HG03060 (cell line): ENCODE results near the gene RPS19BP1.
"Not testable (repeated sequence)": the region's sequence is repeated elsewhere in the genome, so short reads cannot be mapped to it uniquely, and the experiment has no call there.

Experiments
- ATAC-seq: cut with Tn5 transposase; IDR thresholded peaks from one replicate; pipeline ENCODE4 v1.9.1; 2021; ENCODE audit warnings: low read depth, moderate number of reproducible peaks; ENCODE audit not compliant: unreplicated experiment

RPS19BP1 gene

DNA sequence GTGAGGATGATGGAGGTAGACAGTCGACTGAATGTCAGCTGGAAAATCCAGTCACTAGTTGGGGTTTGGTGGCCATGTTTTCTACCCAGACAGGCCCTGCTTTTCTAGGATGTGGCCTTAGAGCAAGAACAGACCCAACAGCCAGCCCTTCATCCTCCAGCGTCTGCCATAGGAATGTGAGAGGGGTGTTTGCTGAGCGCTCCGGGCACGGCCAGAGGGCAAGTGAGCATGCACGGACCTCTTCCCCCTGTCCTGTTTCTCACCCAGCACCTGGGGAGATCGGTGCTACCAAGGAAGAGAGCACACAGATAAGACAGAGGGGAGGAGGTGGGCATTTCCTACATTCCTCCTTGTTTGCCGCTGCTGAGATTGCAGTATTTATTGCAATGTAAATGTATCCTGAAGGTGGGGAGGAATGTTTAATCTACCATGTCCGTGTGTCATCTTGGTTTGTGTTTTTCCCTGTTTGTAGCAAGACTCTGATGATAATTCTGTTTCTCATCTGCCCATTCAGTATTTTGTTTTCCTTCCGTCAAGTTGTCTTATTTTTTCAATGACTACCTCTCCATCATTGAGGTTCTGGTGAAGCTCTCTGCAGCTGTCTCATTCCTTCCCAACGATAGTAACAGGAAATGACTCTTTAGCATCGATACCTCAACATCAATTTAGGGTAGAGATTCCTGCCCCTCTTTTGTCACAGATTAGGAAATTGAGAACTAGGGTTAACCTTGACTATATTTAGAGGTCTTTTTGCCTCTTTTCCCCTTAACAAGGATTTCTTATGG is 17.1 kb downstream of the RPS19BP1 start:
- ATAC-seq = no peak

DNA sequence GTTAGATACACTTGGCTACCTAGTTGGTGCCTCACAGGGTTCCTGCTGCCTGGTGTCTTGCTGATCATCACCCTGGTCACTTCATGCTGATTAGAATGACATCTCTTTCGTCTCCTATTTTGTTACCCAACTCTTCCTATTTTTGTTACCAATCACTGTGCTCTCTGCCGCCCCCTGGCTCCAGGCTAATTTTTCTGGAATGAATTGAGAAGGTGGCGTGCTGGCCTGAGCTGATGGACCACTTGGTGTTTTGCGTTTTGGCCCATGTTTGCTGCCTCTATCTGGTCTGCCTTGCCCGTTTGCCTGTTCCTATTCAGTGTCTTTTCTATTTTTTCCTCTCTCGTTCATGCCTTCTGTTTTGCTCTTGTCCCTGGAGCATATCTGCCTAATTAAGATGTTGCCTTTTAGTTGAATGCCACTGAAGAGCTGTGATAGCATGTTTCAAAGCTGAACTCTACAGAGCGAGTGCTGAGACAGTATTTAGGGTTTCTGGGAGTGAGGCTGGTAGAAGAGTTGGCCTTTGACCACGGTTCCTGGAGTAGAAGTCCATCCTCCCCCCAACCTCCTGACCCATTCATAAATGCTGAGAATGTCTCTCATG is 18.1 kb downstream of the RPS19BP1 start:
- no peak for ATAC-seq

DNA sequence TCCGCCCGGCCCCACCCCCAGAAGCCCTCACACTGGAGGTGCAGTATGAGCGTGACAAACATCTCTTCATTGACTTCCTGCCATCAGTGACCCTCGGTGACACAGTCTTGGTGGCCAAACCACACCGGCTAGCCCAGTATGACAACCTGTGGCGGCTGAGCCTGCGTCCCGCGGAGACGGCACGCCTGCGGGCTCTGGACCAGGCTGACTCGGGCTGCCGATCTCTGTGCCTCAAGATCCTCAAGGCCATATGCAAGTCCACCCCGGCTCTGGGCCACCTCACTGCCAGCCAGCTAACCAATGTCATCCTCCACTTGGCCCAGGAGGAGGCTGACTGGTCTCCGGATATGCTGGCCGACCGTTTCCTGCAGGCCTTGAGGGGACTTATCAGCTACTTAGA is 18.8 kb downstream of the RPS19BP1 start:
- no peak for ATAC-seq

DNA sequence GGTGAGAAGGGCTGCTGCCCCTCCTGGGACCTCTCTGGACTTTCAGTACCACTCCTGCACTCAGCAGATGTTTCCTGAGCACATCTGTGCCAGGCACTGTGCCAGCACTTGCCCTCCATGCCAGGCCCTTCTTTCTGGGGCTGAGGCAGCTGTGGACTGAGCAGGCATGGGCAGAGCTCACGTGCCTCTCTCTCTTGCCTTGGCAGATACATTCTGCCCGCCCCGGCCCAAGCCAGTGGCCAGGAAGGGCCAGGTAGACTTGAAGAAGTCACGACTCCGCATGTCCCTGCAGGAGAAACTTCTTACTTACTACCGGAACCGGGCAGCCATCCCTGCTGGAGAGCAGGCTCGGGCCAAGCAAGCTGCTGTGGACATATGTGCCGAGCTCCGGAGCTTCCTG is 20.5 kb downstream of the RPS19BP1 start:
- no peak for ATAC-seq

DNA sequence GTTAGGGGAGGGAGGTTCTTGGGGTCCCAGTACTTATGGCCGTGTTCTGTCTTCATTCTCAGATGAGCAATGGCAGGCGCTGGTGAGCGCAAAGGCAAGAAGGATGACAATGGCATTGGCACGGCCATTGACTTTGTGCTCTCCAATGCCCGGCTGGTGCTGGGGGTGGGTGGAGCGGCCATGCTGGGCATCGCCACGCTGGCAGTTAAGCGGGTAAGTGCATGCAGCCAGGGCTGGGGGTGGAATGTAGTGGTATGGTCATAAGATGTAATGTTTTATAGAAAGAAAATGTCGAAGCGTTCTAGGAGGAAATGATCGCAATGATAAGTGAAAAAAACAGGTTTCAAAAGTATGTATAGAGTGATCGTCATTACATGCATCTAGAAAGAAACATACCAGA is 21.3 kb downstream of the RPS19BP1 start:
- ATAC-seq = no peak

DNA sequence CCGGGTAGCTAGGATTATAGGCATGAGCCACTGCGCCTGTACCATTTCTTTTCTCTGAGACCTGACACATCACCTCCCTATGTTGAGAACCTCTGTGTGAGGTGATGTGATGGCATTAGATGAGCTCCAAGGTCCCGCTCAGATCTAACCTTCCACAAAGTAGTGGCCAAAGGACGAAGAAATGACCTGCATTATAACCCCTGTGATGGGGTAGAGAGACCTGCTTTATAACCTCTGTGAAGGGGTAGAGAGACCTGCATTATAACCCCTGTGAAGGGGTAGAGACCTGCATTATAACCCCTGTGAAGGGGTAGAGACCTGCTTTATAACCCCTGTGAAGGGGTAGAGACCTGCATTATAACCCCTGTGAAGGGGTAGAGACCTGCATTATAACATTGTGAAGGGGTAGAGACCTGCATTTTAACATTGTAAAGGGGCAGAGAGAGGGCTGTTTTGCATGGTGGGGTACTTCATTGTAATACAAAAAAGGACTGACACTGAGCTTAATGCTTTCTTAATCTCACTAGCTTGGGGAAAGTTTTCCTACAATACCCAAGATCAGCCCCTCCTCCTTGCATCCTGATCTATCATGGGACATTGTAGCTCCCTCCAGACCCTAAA is 21.9 kb downstream of the RPS19BP1 start:
- ATAC-seq = no peak

DNA sequence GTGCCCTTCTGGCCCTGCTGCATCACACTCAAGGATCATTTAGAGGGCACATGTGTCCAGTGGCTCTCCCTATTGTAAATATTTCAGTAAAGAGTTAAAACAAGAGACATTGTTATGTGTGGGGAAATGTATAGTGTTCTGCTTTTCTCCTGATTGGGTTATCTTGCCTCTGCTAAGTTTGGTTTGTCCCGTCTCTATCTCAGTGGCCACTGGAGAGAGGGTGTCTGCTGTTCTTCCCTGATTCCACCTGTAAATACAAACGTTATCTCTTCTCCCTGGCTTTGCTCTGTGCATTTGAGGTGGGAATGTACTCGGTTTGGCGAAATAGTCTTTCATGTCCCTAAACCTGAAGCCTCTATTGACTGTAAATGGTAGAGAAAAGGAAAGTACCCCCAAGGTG is 24.2 kb downstream of the RPS19BP1 start:
- no peak for ATAC-seq

DNA sequence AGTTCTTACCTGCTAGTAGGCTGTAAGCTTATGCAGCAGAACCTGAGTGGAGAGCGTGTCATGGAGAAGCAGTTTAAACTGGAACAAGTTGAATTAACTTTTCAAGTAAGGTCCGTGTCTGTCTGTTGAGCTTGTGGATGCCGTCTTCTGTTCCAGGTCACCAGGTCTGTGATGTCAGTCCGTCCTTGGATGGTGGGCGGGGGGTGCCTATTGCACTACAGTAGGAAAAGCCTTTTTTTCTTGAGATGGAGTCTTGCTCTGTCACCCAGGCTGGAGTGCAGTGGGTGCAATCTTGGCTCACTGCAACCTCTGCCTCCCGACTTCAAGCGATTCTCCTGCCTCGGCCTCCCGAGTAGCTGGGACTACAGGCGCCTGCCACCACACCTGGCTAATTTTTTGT is 25.5 kb downstream of the RPS19BP1 start:
- ATAC-seq = not testable (repeated sequence)

DNA sequence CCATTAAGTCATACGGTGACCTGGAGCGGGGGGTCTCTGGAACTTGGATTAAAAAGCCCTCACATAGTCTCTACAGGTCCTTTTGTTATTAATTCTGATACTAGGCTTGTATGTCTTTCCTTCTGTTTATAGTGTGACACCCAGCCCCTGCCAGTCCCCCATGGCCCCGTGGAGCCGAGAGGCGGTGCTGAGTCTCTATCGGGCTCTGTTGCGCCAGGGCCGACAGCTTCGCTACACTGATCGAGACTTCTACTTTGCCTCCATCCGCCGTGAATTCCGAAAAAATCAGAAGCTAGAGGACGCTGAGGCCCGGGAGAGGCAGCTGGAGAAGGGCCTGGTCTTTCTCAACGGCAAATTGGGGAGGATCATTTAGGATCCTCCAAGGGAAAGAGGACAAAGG is 28.5 kb downstream of the RPS19BP1 start:
- ATAC-seq = no peak

DNA sequence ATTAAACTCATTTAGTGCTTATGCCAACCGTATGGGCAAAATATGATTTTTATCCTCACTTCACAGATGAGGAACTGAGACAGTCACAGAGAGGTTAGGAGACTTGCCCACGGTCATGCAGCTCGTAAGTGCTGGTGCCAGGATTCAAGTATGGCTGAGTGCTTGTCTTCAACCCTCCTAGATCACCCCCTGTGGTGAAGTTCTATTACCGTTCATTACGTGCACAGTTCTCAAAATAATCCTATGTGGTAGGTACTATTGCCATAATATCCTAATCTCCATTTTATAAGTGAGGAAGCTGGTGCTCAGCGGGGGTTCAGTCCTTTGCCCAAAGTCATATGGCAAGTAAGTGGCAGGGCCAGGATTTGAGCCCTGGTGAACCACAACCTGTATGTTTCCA is 28.9 kb downstream of the RPS19BP1 start:
- ATAC-seq = no peak

DNA sequence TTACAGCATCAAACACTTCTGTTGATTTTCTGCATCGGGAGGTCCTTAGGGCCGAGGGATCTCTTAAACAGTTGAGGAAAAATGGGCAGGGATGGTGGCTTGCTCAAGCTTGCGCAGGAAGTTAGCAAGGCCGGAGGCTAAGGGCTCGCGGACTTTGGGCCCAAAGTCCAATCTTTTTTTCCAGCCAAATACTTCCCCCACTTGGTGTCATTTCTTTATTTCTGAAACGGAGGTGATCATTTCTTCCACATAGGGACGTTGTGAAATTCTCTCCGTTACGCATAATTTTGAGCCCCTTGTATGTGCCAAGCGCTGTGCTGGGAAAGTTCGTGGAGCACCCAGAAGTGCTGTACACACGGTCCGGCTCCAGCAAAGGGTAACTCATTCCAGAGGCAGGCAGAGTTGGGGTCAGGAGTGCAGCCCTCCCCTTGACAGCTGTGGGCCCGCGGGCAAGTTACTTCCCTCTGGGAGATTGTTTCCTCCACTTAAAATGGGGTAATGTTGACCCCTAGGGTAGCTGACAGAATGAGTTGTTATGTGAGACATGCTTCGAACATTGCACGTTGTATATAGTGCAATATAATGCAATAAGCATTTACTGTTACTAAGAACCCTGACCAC is 29.6 kb downstream of the RPS19BP1 start:
- ATAC-seq = no peak

DNA sequence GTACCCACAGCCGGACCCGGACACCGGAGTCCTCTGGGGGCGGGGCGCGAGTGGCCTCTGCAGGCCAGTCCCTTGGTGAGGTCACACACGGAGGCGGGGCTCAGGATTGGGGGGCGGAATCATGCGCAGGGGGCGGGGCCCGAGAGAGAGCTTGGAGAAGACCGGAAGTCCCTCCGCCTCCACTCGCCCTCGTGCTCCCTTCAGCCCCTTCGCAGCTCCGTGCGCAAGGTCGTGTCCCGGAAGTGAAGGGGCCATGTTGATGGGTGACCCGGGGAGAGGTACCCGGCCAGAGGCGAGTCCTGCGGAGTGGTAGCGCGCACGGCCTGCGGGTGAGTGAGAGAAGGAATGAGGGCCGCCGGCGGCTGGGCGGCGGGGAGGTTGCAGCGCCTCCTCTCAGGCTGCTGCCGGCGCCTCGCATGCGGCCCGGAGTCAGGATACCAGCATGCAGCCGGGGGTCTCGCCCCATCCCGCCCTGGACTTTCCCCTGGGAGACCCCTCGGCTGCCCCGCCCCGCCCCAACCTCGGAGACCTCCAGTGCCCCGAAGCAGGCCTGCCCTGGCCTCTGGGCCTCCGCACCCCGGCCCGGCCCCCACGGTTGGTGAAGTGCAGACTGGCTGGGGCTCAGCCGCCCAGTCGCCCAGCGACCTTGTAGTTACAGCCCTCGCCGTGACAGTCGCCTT is 30.3 kb downstream of the RPS19BP1 start, which contains the start of gene MIEF1:
TSS of gene MIEF1 (plus strand) at position 182 of the 680 bp plus-strand sequence. CDS start 9,005 bp downstream, outside the sequence.
- peak; percentile 46 for ATAC-seq

DNA sequence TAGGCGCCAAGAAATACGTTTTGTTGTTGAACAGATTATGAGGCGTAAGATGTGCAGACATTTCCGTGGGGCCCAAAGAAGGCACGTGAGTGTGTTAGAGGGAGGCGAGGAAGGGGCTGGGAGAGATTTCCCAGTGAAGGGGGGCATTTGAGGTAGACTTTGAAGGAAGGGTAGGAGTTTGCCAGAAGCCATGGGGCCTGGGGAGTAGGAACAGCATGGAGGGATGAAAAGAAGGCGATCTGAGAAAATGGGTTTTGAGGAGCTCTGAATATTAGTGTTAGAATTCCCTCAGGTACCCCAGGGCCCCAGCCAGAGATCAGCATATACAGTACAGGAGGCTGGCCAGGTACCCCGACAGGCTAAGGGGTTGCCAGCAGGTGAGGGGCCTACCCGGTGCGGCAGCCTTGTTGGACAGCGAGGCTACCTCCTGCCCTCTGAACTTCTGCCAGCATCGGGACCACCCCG is 30.9 kb downstream of the RPS19BP1 start:
- ATAC-seq = no peak

DNA sequence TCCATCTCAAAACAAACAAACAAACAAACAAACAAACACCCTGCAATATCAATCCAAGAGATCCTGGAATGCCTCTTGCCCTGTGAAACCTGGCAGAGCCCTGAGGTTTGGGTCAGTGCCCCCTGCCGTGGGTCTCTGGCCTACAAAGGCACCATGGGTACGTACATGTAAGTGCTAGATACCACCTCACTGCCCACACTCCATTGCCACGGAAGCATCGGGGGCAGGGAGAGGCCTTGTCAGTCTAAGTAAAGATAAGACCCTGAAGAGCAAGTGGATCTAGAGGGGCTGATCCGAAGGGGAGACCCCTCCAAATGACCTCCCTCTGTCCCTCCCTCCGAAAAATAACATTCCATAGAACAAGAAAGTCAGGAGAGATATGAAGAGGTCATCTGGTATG is 32.4 kb downstream of the RPS19BP1 start:
- no peak for ATAC-seq

DNA sequence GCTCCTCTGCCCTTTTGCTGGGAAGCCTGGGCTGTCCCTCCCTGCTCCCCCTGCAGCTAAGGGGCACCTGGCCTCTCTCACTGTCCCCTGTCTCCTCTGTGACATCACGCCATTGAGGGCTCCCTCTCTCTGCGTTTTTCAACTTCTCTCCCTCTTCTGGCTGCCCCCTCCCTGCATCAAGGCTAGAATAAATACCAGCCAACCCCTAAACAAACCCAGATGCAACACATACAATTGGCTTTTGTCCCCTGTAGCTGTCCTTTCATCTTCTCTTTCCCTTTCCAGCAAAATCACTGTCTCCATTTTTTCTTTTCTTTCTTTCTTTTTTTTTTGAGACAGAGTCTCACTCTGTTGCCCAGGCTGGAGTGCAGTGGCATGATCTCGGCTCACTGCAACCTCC is 33.7 kb downstream of the RPS19BP1 start:
- ATAC-seq = no peak

DNA sequence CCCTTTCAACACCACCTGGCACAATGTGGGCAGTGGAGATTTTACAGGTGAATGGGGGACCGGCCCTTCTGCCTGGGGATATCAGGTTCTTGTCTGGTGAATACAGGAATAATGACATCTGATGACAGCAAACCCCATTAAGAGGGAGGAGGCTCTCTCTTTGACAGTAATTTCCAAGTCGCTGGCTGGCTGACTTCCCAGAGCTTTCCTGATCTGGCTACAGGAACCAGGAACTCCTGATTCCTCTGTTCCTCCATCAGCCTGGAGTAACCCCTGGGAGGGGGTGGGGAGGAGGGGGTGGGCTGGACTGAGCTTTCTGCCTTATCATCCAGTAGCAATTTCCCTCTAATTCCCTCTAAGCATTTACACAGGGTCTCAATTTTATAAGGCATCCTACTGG is 34.2 kb downstream of the RPS19BP1 start:
- ATAC-seq = no peak

DNA sequence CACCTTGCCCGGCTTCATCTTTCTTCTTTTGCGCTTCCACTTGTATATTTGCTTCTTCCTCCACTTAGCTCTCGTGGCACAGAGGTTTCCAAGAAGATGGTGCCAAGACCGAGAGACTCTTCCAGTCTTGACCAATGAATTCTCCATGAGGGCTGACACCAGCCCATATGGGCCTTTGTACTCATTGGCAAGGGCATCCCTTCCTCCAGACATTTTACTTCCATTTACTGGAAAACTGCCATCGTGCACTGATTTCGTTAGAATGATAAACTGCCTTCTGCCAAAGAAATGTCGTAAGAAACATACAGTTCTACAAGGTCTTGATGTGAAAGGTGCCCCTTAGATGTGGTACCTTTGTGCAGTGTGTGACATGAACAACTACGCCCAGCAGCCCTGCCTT is 35.1 kb downstream of the RPS19BP1 start:
- no peak for ATAC-seq

DNA sequence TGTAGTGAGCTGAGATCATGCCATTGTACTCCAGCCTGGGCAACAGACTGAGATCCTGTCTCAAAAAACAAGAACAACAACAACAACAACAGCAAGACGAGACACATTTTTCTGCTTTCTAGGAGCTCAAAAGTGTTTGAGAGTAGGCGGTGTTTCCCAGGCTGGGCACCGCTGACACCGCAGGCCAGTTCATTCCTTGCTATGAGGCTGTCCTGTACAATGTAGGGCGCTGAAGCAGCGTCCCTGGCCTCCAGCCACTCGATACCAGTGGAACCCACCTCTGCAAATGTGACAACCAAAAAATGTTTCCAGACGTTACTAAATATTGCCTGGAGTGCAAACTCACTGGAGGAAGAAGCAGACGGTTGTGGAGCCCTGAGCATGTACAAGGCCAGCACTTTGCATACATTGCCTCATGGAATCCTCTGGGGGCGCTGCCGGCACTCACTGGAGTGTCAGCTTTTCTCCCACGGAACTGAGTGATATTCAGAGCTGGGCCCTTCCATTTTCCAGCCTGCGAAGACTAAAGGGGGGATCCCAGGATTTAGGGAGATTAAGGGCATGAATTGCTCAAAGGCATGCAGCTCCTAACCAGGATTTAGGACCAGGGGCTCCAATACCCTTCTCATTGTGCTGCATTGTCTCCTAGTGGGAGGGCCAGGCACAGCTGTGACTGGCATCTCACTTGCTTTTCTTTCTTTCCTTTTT is 36.3 kb downstream of the RPS19BP1 start:
- no peak for ATAC-seq

DNA sequence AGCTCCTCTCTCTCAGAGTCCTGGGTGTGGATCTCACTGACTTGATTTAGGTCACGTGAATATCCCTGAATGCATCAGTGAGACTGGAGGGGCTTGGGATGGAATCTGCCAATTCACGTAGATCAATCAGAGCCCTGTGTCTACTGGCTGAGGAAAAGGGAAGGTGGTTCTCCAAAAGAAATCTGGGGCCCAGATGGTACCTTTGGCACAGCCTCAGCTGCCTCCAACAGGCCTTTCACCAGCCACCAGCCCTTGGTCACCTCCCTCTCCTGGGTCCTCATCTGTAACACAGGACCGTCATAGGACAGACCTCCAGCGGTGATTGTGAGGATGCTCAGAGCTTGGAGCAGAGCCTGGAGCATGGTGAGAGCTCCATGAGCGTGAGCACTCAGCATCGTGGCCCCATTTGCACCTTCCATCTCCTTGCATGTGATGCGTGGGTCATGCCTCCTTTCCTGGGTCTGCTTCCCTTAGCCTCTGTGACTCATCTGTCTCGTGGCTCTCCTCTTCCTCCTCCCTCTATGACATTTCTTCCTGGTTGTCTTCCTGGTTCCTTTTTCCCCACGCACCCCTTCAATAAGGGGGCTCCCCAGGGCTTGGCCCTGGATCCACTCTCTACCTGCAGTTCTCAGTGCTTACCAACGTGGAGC is 38.0 kb downstream of the RPS19BP1 start:
- ATAC-seq = no peak

DNA sequence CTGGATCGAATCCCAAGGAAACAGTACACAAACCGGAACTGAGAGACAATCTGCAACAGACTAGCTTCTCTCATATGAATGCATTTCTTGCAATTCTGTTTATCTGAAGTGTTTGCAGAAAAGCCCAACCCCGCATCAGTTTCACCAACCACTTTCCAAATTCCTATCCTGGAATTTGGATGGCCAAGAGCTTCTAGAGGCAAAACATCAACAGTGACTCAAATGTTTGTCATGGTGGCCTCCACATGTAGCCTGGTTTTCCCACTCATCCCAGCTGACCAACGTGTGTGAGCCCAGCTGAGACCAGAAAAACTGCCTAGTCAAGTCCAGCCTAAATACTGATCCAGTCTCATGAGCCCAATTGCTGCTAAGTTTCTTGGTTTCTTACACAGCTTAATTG is 38.8 kb downstream of the RPS19BP1 start:
- ATAC-seq = no peak
